ENCODE measurements around the gene MRPS30. TPM values are rescaled to one million over a fixed set of nuclear protein-coding genes. Genes with fewer than 3 reads are reported as not detected.
A peak's percentile ranks its signal among the peaks of the same experiment; 100 is the strongest.

Gene MRPS30
- total RNA-seq, 1 experiment from 2014 or later = 47.2 TPM

- DNase-seq (ENCODE audit: low read depth, low spot score) (no peak), ATAC-seq (no peak)
- Histone ChIP-seq H3K4me3 (ENCODE audit: low read depth in 2 of 2, low read length in 2 of 2) (no peak overlapping the region), H3K36me3 (ENCODE audit: control insufficient read depth, insufficient read depth, low read length) (peaks cover 12% of the 10 kb centered on the region), H3K4me1 (ENCODE audit: control insufficient read depth, insufficient read depth, low read length) (peaks cover 14% of the 10 kb centered on the region; the same call in 1 of the 2 replicates), H3K9me3 (ENCODE audit: control insufficient read depth, insufficient read depth, low read depth, low read length) (no peaks in the 10 kb centered on the region), H3K27ac (ENCODE audit: low read length) (no peak overlapping the region), H3K27me3 (ENCODE audit: control insufficient read depth, insufficient read depth, low read length) (no peaks in the 10 kb centered on the region)
- ChIA-PET POLR2A (no interaction called here), CTCF (interaction anchor here (0.6 kb wide), 1 partner anchor 42 kb away, joined by 3 read pairs; no protein-coding TSS in a partner anchor)
- intact Hi-C loops (cut with micrococcal nuclease; ENCODE audit: unreplicated experiment) = no loop called here
- TF ChIP-seq TCF7L2 (IDR thresholded peaks at IDR 0.05; ENCODE audit: low read depth, low read length) (no peak), POLR2AphosphoS5 (IDR thresholded peaks at IDR 0.05; ENCODE audit: low read depth, low read length) (no peak), SIN3A (IDR thresholded peaks at IDR 0.05; ENCODE audit: borderline replicate concordance, insufficient read depth, low read depth, low read length) (no peak), CTCF (IDR thresholded peaks at IDR 0.05) (no peak), REST (IDR thresholded peaks at IDR 0.05; ENCODE audit: insufficient read depth in 1 of 2, low read depth in 2 of 2, low read length in 1 of 2) (no peak)
- no TSS peak for BruUV-seq (replicated peaks)
- in situ Hi-C loops (cut with HindIII; ENCODE audit: low pct_unique_long_range_greater_than_20kb, low sequenced_read_pairs) = no loop called here
These were observed 2.1 kb upstream of the MRPS30 start for GRCh38 chr5:44806608-44807007.

- H3K4me3 ChIP-seq (ENCODE audit: low read depth in 2 of 2, low read length in 2 of 2) = no peak overlapping the region
- ATAC-seq (no peak), DNase-seq (ENCODE audit: low read depth, low spot score) (no peak)
- H3K27me3 ChIP-seq (ENCODE audit: control insufficient read depth, insufficient read depth, low read length) = no peaks in the 10 kb centered on the region
- intact Hi-C loops (cut with micrococcal nuclease; ENCODE audit: unreplicated experiment) = no loop called here
- no peaks in the 10 kb centered on the region for H3K9me3 ChIP-seq (ENCODE audit: control insufficient read depth, insufficient read depth, low read depth, low read length)
- POLR2A ChIA-PET = no interaction called here
- CTCF ChIA-PET = interaction anchor here (0.6 kb wide), 2 partner anchors 42 to 63 kb away, joined by 3 to 11 read pairs; no protein-coding TSS in a partner anchor
- H3K36me3 ChIP-seq (ENCODE audit: control insufficient read depth, insufficient read depth, low read length) = peaks cover 19% of the 10 kb centered on the region
- TF ChIP-seq CTCF (IDR thresholded peaks at IDR 0.05) (no peak), TCF7L2 (IDR thresholded peaks at IDR 0.05; ENCODE audit: low read depth, low read length) (no peak), POLR2AphosphoS5 (IDR thresholded peaks at IDR 0.05; ENCODE audit: low read depth, low read length) (no peak), SIN3A (IDR thresholded peaks at IDR 0.05; ENCODE audit: borderline replicate concordance, insufficient read depth, low read depth, low read length) (no peak), REST (IDR thresholded peaks at IDR 0.05; ENCODE audit: insufficient read depth in 1 of 2, low read depth in 2 of 2, low read length in 1 of 2) (no peak)
- peaks cover 14% of the 10 kb centered on the region; the same call in 1 of the 2 replicates for H3K4me1 ChIP-seq (ENCODE audit: control insufficient read depth, insufficient read depth, low read length)
- BruUV-seq (replicated peaks) = TSS peak; percentile 64
- H3K27ac ChIP-seq (ENCODE audit: low read length) = peak overlapping the region; percentile 51; the same call in 1 of the 2 replicates
- in situ Hi-C loops (cut with HindIII; ENCODE audit: low pct_unique_long_range_greater_than_20kb, low sequenced_read_pairs) = no loop called here
These were observed 1.5 kb upstream of the MRPS30 start for GRCh38 chr5:44807269-44807668.
